ENCODE data around the gene DYTN. TPM values are rescaled to one million over a fixed set of nuclear protein-coding genes. Genes with fewer than 3 reads are reported as not detected.

Gene DYTN
- total and polyA plus RNA-seq, 2 donors (not counting 1 experiment from before 2014, with no cell fraction given), result not detected

- no peaks in the 10 kb centered on the region for H3K36me3 ChIP-seq (ENCODE audit: control insufficient read depth, insufficient read depth, low read length)
- H3K4me2 ChIP-seq (ENCODE audit: extremely low read depth, insufficient read depth, low read length), result no peak overlapping the region
- no peaks in the 10 kb centered on the region for H3K9me3 ChIP-seq (ENCODE audit: control insufficient read depth, insufficient read depth, low read depth, low read length)
- H3K4me3 ChIP-seq (replicated peaks in 1 of 4; ENCODE audit: control extremely low read depth in 1 of 4, insufficient read depth in 1 of 4, low read depth in 3 of 4, low read length in 4 of 4), result no peak overlapping the region
- H4K20me1 ChIP-seq (ENCODE audit: control insufficient read depth, extremely low read depth, insufficient read depth, low read length), result no peaks in the 10 kb centered on the region
- TF ChIP-seq, protein P1, sequence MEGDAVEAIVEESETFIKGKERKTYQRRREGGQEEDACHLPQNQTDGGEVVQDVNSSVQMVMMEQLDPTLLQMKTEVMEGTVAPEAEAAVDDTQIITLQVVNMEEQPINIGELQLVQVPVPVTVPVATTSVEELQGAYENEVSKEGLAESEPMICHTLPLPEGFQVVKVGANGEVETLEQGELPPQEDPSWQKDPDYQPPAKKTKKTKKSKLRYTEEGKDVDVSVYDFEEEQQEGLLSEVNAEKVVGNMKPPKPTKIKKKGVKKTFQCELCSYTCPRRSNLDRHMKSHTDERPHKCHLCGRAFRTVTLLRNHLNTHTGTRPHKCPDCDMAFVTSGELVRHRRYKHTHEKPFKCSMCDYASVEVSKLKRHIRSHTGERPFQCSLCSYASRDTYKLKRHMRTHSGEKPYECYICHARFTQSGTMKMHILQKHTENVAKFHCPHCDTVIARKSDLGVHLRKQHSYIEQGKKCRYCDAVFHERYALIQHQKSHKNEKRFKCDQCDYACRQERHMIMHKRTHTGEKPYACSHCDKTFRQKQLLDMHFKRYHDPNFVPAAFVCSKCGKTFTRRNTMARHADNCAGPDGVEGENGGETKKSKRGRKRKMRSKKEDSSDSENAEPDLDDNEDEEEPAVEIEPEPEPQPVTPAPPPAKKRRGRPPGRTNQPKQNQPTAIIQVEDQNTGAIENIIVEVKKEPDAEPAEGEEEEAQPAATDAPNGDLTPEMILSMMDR (conservative IDR thresholded peaks at IDR 0.05 in 1 of 2, IDR thresholded peaks at IDR 0.05 in 1 of 2; ENCODE audit: low read depth in 1 of 2, low read length in 2 of 2), result no peak
- TF ChIP-seq EZH2 (IDR thresholded peaks at IDR 0.05; ENCODE audit: low read length, missing control alignments), result no peak
- H2AFZ ChIP-seq (ENCODE audit: low read length), result no peak overlapping the region
- no peak for DNase-seq (ENCODE audit: low read depth in 2 of 2)
- H3K4me1 ChIP-seq (ENCODE audit: control insufficient read depth, extremely low read depth, insufficient read depth, low read length), result no peaks in the 10 kb centered on the region
- H3K9ac ChIP-seq (ENCODE audit: insufficient read depth, low read length), result no peak overlapping the region
- no peak overlapping the region for H3K27ac ChIP-seq (ENCODE audit: insufficient read depth, low read length)
- no peaks in the 10 kb centered on the region for H3K79me2 ChIP-seq (ENCODE audit: control insufficient read depth, insufficient read depth, low read length)
- no peaks in the 10 kb centered on the region for H3K27me3 ChIP-seq (ENCODE audit: control insufficient read depth, insufficient read depth, low read length)
Observed at GRCh38 chr2:206740800-206741199, 22.6 kb upstream of the DYTN start.

GRCh38 chr2:206739271-206739670 is 21.1 kb upstream of the DYTN start:
- TF ChIP-seq EZH2 (IDR thresholded peaks at IDR 0.05; ENCODE audit: low read length, missing control alignments), result no peak
- TF ChIP-seq, protein P1 (conservative IDR thresholded peaks at IDR 0.05 in 1 of 2, IDR thresholded peaks at IDR 0.05 in 1 of 2; ENCODE audit: low read depth in 1 of 2, low read length in 2 of 2), result no peak
- no peak overlapping the region for H3K4me3 ChIP-seq (replicated peaks in 1 of 4; ENCODE audit: control extremely low read depth in 1 of 4, insufficient read depth in 1 of 4, low read depth in 3 of 4, low read length in 4 of 4)
- no peak overlapping the region for H3K9ac ChIP-seq (ENCODE audit: insufficient read depth, low read length)
- H3K79me2 ChIP-seq (ENCODE audit: control insufficient read depth, insufficient read depth, low read length), result no peaks in the 10 kb centered on the region
- H3K4me2 ChIP-seq (ENCODE audit: extremely low read depth, insufficient read depth, low read length), result no peak overlapping the region
- no peaks in the 10 kb centered on the region for H3K9me3 ChIP-seq (ENCODE audit: control insufficient read depth, insufficient read depth, low read depth, low read length)
- H3K4me1 ChIP-seq (ENCODE audit: control insufficient read depth, extremely low read depth, insufficient read depth, low read length), result no peaks in the 10 kb centered on the region
- H3K27ac ChIP-seq (ENCODE audit: insufficient read depth, low read length), result no peak overlapping the region
- no peaks in the 10 kb centered on the region for H3K36me3 ChIP-seq (ENCODE audit: control insufficient read depth, insufficient read depth, low read length)
- H3K27me3 ChIP-seq (ENCODE audit: control insufficient read depth, insufficient read depth, low read length), result no peaks in the 10 kb centered on the region
- no peak for DNase-seq (ENCODE audit: low read depth in 2 of 2)
- no peak overlapping the region for H2AFZ ChIP-seq (ENCODE audit: low read length)
- H4K20me1 ChIP-seq (ENCODE audit: control insufficient read depth, extremely low read depth, insufficient read depth, low read length), result no peaks in the 10 kb centered on the region

- Histone ChIP-seq H3K9ac (ENCODE audit: insufficient read depth, low read length) (no peak overlapping the region), H3K9me3 (ENCODE audit: control insufficient read depth, insufficient read depth, low read depth, low read length) (no peaks in the 10 kb centered on the region), H3K4me2 (ENCODE audit: extremely low read depth, insufficient read depth, low read length) (no peak overlapping the region), H3K36me3 (ENCODE audit: control insufficient read depth, insufficient read depth, low read length) (no peaks in the 10 kb centered on the region), H3K79me2 (ENCODE audit: control insufficient read depth, insufficient read depth, low read length) (no peaks in the 10 kb centered on the region), H4K20me1 (ENCODE audit: control insufficient read depth, extremely low read depth, insufficient read depth, low read length) (no peaks in the 10 kb centered on the region), H3K27ac (ENCODE audit: insufficient read depth, low read length) (no peak overlapping the region), H2AFZ (ENCODE audit: low read length) (no peak overlapping the region), H3K4me1 (ENCODE audit: control insufficient read depth, extremely low read depth, insufficient read depth, low read length) (no peaks in the 10 kb centered on the region), H3K27me3 (ENCODE audit: control insufficient read depth, insufficient read depth, low read length) (no peaks in the 10 kb centered on the region), H3K4me3 (replicated peaks in 1 of 4; ENCODE audit: control extremely low read depth in 1 of 4, insufficient read depth in 1 of 4, low read depth in 3 of 4, low read length in 4 of 4) (no peak overlapping the region)
- no peak for DNase-seq (ENCODE audit: low read depth in 2 of 2)
- no peak for TF ChIP-seq EZH2 (IDR thresholded peaks at IDR 0.05; ENCODE audit: low read length, missing control alignments)
- TF ChIP-seq, protein P1 (conservative IDR thresholded peaks at IDR 0.05 in 1 of 2, IDR thresholded peaks at IDR 0.05 in 1 of 2; ENCODE audit: low read depth in 1 of 2, low read length in 2 of 2), result no peak
Observed at GRCh38 chr2:206736935-206737334, 18.7 kb upstream of the DYTN start.
